PFSK-1 (cell line): ENCODE results near the gene TBRG4.

Experiments
- FOXP2 ChIP-seq: optimal IDR thresholded peaks from 2 replicates; pipeline ENCODE3; 2011; ENCODE audit warnings: borderline replicate concordance, control low read depth, inconsistent platforms; ENCODE audit not compliant: insufficient read depth; ENCODE audit errors: extremely low read length, extremely low read depth
- POLR2AphosphoS5 ChIP-seq: IDR thresholded peaks from 2 replicates; pipeline ENCODE4 v1.6.1; 2012; ENCODE audit warnings: low read depth, mild to moderate bottlenecking, control low read depth, low read length, moderate library complexity
- REST ChIP-seq, 2 experiments: IDR thresholded peaks; 2 replicates each; pipeline versions ENCODE4 v1.6.1 to v1.8.0; 2011 to 2012; ENCODE audit warnings: low read depth in 2 of 2, low read length in 2 of 2, control low read depth in 1 of 2, inconsistent platforms in 1 of 2, mild to moderate bottlenecking in 1 of 2, moderate library complexity in 1 of 2; ENCODE audit not compliant: insufficient read depth in 1 of 2
- SIN3A ChIP-seq: IDR thresholded peaks from 2 replicates; pipeline ENCODE4 v1.6.1; 2012; ENCODE audit warnings: mild to moderate bottlenecking, low read length, moderate library complexity, borderline replicate concordance; ENCODE audit not compliant: insufficient read depth
- TAF1 ChIP-seq: IDR thresholded peaks from 2 replicates; pipeline ENCODE4 v1.6.1; 2012; ENCODE audit warnings: low read length, control low read depth, borderline replicate concordance; ENCODE audit not compliant: insufficient read depth

TBRG4 gene

GRCh38 chr7:45133352-45133751 is 21.9 kb upstream of the TBRG4 start:
- TF ChIP-seq TAF1 (no peak), SIN3A (no peak), FOXP2 (no peak), POLR2AphosphoS5 (no peak), REST (IDR thresholded peaks at IDR 0.05; ENCODE audit: insufficient read depth in 1 of 2, low read depth in 2 of 2, low read length in 2 of 2) (no peak)

GRCh38 chr7:45132708-45133320 is 21.3 kb upstream of the TBRG4 start:
- TF ChIP-seq REST (IDR thresholded peaks at IDR 0.05; ENCODE audit: insufficient read depth in 1 of 2, low read depth in 2 of 2, low read length in 2 of 2) (no peak), FOXP2 (no peak), POLR2AphosphoS5 (no peak), SIN3A (no peak), TAF1 (no peak)

- no peak for TF ChIP-seq TAF1
- TF ChIP-seq FOXP2 = no peak
- no peak for TF ChIP-seq SIN3A
- TF ChIP-seq REST (IDR thresholded peaks at IDR 0.05; ENCODE audit: insufficient read depth in 1 of 2, low read depth in 2 of 2, low read length in 2 of 2) = no peak
- no peak for TF ChIP-seq POLR2AphosphoS5
These were observed 20.4 kb upstream of the TBRG4 start for GRCh38 chr7:45131891-45132290.

- TF ChIP-seq FOXP2 (no peak), REST (IDR thresholded peaks at IDR 0.05; ENCODE audit: insufficient read depth in 1 of 2, low read depth in 2 of 2, low read length in 2 of 2) (no peak), TAF1 (no peak), POLR2AphosphoS5 (no peak), SIN3A (no peak)
These were observed 19.4 kb upstream of the TBRG4 start for GRCh38 chr7:45130910-45131309.
